GM21529 (cell line): ENCODE measurements around the gene GPR87.

Source experiments
- ATAC-seq: cut with Tn5 transposase; IDR thresholded peaks from one replicate; pipeline ENCODE4 v1.9.1; 2021; ENCODE audit not compliant: unreplicated experiment

GPR87 gene

DNA sequence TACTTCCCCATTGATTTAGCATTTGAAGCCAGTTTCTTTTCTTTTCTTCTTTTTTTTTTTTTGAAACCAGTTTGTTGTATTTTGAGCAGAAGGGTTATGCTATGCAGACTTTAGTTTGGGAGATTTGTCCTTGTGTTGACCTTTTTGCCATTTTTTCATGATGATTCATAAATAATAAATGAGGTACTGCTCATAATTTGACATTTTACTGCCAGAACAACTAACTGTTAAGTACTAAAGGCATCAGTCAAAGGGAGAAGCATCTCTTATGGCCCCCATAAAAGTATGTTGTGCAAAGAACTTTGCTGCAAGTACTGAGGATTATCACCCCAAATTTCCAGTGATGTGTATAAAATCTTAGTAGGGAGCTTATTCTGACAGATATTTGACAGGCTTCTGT lies 1.7 kb upstream of the GPR87 start:
- no peak for ATAC-seq

DNA sequence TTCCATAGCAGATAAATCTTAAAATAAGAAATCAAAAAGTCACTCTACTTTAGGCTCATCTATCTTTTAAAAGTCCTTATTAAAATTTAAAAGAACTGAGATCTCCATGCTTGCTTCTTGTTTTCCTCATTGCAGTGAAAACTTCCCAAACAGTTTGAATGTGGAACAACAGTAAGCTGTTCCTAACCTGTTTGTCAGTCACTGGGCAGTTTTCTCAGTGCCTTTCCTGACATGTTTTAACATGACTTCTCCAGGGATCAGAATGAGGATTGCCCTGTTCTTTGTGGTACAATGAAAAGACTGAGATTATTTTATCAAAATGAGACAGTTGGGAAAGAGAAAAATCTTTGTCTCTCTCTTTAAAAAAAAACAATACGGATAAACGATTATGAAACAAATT lies 774 bp downstream of the GPR87 start:
- no peak for ATAC-seq

GRCh38 chr3:151315136-151315535 lies 1.5 kb downstream of the GPR87 start:
- no peak for ATAC-seq

GRCh38 chr3:151314593-151314992 lies 2.0 kb downstream of the GPR87 start:
- no peak for ATAC-seq

DNA sequence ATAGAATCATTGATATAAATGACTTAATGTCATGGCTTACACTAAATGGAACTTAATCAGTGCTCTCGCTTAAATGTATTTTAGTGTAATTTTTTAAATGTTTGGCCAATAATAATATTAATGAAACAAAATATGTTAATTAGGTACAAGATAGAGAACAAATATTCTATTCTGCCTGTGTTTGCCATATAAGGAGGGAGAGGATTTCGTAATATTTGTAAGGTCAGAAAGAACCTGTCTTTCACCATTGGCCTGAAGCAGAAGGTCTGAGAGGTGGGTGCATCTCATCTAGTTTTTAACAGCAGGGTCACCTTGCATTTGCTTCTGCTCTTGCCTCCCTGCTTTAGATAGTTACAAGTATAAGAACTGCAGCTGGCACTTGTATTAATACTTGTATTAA lies 2.5 kb downstream of the GPR87 start:
- ATAC-seq: no peak

- no peak for ATAC-seq
These were observed 3.6 kb downstream of the GPR87 start for GRCh38 chr3:151312972-151313371.

GRCh38 chr3:151309566-151309965 lies 7.1 kb downstream of the GPR87 start:
- no peak for ATAC-seq

DNA sequence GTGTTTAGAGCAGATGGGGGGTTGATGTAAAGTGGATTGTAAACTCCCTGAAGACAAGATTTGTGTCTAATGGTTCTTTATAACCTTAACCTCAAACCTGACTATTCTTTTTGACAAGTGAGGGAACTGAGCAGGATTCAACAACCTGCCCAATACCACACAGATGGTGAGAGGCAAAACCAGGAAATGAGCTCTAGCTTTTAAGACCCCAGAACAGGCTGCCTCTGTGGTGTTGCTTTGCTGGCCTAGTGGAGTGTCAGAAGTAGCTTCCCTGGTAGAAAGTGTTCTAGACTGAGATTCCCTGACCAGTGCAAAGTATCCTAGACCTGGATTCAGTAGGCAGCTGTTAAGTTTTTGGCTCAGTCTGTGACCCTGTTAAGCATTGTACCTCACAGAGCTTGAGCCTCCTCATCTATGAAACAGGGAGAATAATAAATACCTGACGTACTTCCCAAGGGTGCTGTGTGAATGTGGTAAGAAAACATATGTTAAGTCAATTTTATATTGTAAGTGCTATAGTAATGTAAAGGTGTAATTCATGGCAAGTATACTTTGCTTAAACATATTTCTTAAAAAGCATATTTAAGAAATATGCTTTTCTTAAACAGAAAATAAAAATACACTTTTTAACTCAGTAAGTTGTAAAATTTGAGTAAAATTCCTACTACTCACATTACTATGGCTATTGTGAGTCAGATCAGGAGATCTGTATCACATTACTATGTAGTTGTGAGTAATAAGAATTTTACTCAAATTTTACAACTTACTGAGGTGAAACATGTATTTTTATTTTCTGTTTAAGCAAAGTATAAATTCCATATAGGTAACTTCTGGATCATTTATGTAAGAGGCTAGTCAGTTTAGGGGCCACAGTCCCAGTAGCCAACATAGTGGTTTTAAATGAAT lies 8.8 kb downstream of the GPR87 start:
- no peak for ATAC-seq

DNA sequence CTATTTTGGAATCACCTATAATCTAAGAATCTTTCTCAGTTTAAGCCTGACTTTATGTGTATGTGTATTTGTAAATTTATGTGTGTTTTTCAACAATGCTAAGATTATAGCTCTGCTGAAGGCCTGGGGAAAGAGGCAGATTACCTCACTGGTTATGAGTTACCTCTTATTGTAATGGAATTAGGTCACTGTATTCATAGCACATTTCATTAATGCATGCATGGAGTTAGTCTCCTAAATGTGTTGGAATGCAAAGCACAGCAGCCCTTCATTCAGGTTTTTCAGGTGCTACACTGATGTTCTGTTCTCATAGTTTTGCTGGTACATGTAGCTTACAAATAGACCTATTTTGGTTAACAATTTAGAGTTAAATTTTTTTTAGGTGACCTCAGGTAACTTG lies 9.5 kb downstream of the GPR87 start:
- ATAC-seq: no peak

DNA sequence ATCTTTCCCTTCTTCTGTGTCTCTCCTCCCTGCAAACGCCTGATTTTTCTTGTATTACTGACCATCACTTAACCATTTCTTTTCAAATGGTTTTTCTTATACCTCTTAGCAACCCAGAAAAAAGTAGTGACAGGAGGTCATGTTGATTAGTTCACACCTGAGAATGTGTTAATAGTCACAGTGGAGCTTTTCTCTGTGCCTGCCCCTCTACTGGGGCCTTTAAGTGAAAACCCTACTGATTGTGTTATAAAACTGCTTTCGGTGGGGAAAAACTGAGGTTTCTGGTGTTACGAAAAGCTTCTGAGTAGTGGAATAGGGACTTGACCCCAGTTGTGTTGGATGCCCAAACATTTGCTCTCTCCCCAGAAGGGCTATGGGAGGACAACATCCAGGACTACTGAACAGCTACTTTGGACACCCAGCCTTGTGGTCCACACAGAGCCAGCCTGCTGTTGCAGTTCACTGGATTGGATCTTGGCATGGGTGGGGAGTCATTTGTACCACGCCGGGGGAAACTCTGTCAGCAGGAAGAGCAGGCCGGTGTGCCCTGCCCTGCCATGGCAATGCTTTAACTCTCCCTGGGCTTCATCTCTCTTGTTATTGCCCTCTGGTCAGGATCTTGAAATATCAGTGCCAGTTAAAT lies 10.3 kb downstream of the GPR87 start:
- ATAC-seq: no peak

GRCh38 chr3:151305775-151306151 lies 10.9 kb downstream of the GPR87 start:
- ATAC-seq: no peak

GRCh38 chr3:151305060-151305774 lies 11.4 kb downstream of the GPR87 start:
- ATAC-seq: no peak

- no peak for ATAC-seq
These were observed 12.9 kb downstream of the GPR87 start for GRCh38 chr3:151303751-151304150.

GRCh38 chr3:151301787-151302186 lies 14.8 kb downstream of the GPR87 start:
- no peak for ATAC-seq

- no peak for ATAC-seq
These were observed 16.1 kb downstream of the GPR87 start for GRCh38 chr3:151300539-151300938.

- ATAC-seq: no peak
These were observed 17.6 kb downstream of the GPR87 start for GRCh38 chr3:151299006-151299405.

DNA sequence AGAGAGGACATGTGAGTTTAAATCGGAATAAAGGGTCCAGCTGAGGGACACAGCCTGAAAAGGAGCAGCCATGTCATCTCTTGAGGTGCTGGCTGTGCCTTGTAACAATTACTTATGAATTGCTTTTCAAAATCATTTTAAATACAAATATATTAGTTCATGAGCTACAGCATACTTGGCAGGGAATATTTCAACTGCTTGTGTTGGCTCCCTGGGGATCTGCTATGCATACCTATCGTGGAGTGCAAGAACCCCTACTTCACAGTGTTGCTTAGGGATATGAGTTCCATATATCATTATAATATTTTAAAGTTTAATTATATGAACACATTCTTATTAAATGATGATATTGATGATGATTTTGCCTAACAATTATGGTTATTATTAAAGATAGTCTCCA lies 19.2 kb downstream of the GPR87 start:
- ATAC-seq: no peak

GRCh38 chr3:151296226-151296625 lies 20.4 kb downstream of the GPR87 start:
- no peak for ATAC-seq

- ATAC-seq: no peak
These were observed 23.5 kb downstream of the GPR87 start for GRCh38 chr3:151293127-151293526.

DNA sequence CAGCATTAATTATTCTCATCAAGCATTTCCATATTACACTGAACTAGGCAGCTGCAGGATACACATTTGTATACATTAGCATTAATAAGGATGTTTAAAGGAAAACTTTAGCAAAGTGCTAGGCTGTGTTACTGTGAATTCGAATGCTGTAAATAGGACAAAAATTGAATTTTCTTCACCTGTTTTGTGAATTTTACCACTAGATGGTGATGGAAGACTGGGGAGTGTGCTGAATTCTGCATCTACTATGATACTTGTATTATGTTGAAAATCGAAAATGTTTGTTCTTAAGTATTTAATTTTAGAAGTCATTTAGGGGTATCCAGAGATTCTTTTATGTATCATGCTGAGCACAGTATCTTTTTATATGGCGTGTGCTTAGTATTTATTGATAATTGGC lies 25.9 kb downstream of the GPR87 start:
- ATAC-seq: no peak

DNA sequence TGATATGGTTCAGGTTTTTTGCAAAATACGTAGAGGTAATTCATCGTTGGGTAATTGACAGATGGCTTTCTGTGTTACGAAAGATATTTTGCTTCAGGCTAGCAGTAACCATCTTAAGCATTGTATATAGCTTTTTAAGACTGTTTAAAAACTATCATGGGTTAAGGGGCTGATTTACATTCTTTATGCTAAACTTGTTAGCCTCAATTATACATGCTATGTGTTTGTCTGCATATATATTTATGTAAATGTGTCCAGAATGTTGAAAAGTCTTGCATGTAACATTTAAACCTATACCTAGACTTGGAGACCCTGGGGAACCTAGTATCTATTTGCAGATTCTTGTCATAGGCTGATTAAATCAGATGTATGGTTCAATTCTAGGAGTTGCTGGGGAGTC lies 27.2 kb downstream of the GPR87 start:
- no peak for ATAC-seq

- no peak for ATAC-seq
These were observed 30.7 kb downstream of the GPR87 start for GRCh38 chr3:151285940-151286339.
